Smooth muscle cell (in vitro differentiated cells): Measurements from ENCODE around the gene NES. TPM values are rescaled to one million over a fixed set of nuclear protein-coding genes. Genes with fewer than 3 reads are reported as not detected.

ENCODE experiments used
- DNase-seq: peaks from one replicate; lab custom pipeline; 2025; ENCODE audit not compliant: unreplicated experiment; lab: John Stamatoyannopoulos, UW
- H2AFZ ChIP-seq: fragments of 200-600 bp; sonication (generic); 2 replicates; pipeline ENCODE4 v1.6.0; 2016; ENCODE audit warnings: antibody characterized with exemption, low read depth, mild to moderate bottlenecking
- H3F3A ChIP-seq: fragments of 200-600 bp; sonication (generic); 2 replicates; pipeline ENCODE4 v1.6.0; 2017; ENCODE audit warnings: antibody characterized with exemption, low read depth
- H3K27ac ChIP-seq: fragments of 200-600 bp; sonication (generic); 2 replicates; pipeline ENCODE4 v1.5.1; 2016; ENCODE audit warnings: low read depth, mild to moderate bottlenecking
- H3K27me3 ChIP-seq: fragments of 200-600 bp; sonication (generic); 2 replicates; pipeline ENCODE4 v1.6.1; 2016; ENCODE audit warnings: low read depth, mild to moderate bottlenecking
- H3K36me3 ChIP-seq: fragments of 200-600 bp; sonication (generic); 2 replicates; pipeline ENCODE4 v1.5.1; 2016; ENCODE audit warnings: low read depth
- H3K4me1 ChIP-seq: fragments of 200-600 bp; sonication (generic); 2 replicates; pipeline ENCODE4 v1.5.1; 2016; ENCODE audit warnings: low read depth
- H3K4me2 ChIP-seq: fragments of 200-600 bp; sonication (generic); 2 replicates; pipeline ENCODE4 v1.6.0; 2016; ENCODE audit warnings: mild to moderate bottlenecking
- H3K4me3 ChIP-seq: fragments of 200-600 bp; sonication (generic); 2 replicates; pipeline ENCODE4 v1.5.1; 2016; ENCODE audit warnings: mild to moderate bottlenecking
- H3K79me2 ChIP-seq: fragments of 200-600 bp; sonication (generic); 2 replicates; pipeline ENCODE4 v1.6.0; 2016; ENCODE audit warnings: low read depth, mild to moderate bottlenecking
- H3K9ac ChIP-seq: fragments of 200-600 bp; sonication (generic); 2 replicates; pipeline ENCODE4 v1.6.0; 2016; ENCODE audit warnings: low read depth
- H3K9me3 ChIP-seq: fragments of 200-600 bp; sonication (generic); replicated peaks from 2 replicates; pipeline ENCODE4 v1.5.1; 2016; ENCODE audit warnings: low read depth
- H4K20me1 ChIP-seq: fragments of 200-600 bp; sonication (generic); 2 replicates; pipeline ENCODE4 v1.6.0; 2016; ENCODE audit warnings: low read depth
- WGBS: methylation state at CpG from one replicate; pipeline ENCODE4 v1.1.7; 2016; ENCODE audit warnings: low lambda C conversion rate; 5-methylcytosine and 5-hydroxymethylcytosine counted together
- polyA plus RNA-seq: library from polyadenylated mRNA; unstranded; fragments of >200 nt; fragmentation: Nextera tagmentation; extraction: Ambion mirVana; gene quantifications from 2 replicates; pipeline ENCODE4 v1.2.1, GENCODE V29; 2016
- total RNA-seq: library from RNA; depleted of rRNA; stranded (reverse); fragments of >200 nt; gene quantifications from 2 replicates; pipeline ENCODE4 v1.2.3, GENCODE V29; 2014
- TF ChIP-seq, protein P1 (sequence below): fragments of 200-600 bp; sonication (generic); IDR thresholded peaks from 2 replicates; pipeline ENCODE4 v1.5.1; 2017; ENCODE audit warnings: borderline replicate concordance, mild to moderate bottlenecking, antibody characterized with exemption; ENCODE audit not compliant: insufficient read depth, poor library complexity, severe bottlenecking

Gene NES
- total and polyA plus RNA-seq, 2 experiments from 2014 or later, result 11.3 to 28.5 TPM

DNA sequence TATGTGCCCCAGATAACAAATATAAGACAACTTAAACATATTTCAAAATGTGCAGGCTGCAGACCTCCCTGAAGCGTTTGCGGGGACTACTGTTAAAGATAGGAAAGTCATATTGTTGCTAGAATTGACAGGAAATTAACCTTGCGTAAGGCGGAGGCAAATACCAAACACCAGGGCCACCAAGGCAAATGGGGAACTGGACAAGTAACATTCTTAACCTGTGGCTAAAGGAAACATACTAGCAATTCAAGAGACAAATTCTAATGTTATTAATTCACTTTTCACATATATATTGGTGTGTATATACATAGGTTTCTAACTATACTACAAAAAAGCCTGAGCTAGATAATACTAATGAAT lies 51.1 kb downstream of the NES start:
- H3K9ac ChIP-seq, result no peak overlapping the region
- peak overlapping the region; percentile 87 for H3K4me2 ChIP-seq
- no peaks in the 10 kb centered on the region for H3K79me2 ChIP-seq
- H4K20me1 ChIP-seq, result no peaks in the 10 kb centered on the region
- H3K9me3 ChIP-seq, result no peaks in the 10 kb centered on the region
- H3K27ac ChIP-seq, result no peak overlapping the region
- DNase-seq, result no peak
- 50% methylated on average over 4 of the region's 4 CpGs for WGBS
- H3K4me1 ChIP-seq, result peaks cover 8% of the 10 kb centered on the region
- no peak overlapping the region for H2AFZ ChIP-seq
- H3K27me3 ChIP-seq, result peaks cover 67% of the 10 kb centered on the region
- TF ChIP-seq, protein P1, sequence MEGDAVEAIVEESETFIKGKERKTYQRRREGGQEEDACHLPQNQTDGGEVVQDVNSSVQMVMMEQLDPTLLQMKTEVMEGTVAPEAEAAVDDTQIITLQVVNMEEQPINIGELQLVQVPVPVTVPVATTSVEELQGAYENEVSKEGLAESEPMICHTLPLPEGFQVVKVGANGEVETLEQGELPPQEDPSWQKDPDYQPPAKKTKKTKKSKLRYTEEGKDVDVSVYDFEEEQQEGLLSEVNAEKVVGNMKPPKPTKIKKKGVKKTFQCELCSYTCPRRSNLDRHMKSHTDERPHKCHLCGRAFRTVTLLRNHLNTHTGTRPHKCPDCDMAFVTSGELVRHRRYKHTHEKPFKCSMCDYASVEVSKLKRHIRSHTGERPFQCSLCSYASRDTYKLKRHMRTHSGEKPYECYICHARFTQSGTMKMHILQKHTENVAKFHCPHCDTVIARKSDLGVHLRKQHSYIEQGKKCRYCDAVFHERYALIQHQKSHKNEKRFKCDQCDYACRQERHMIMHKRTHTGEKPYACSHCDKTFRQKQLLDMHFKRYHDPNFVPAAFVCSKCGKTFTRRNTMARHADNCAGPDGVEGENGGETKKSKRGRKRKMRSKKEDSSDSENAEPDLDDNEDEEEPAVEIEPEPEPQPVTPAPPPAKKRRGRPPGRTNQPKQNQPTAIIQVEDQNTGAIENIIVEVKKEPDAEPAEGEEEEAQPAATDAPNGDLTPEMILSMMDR, result no peak
- no peaks in the 10 kb centered on the region for H3K36me3 ChIP-seq
- H3K4me3 ChIP-seq, result no peak overlapping the region
- H3F3A ChIP-seq, result no peaks in the 10 kb centered on the region

DNA sequence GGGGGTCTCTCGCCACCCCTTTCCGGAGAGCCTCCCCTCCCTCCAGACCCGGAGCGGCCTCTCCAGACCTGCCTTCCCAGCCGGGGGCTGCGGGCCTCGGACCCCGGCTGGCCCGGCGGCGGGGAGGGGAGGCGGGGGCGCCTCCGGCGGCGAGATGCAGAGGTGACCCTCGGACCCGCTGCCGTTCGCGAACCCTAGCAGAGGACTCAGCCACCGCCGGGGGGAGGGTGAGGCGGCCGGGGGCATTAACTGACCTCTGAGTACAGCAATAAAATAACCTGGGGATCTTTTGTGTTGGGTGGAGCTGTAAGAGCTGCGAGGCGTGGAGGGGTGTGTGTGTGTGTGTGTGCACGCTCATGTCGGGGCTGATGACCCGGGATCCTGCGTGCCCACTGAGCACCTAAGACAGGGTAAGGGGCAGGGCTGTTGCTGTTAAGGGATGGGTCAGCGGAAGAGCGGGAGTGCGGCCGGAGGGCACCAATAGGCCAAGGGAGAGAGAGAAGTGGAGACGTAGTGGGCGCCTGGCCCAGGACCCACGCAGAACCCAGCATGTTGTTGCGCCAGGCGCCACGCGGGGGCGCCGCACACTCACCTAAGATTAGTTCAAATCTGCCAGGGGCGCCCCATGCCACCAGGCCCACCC lies 51.6 kb downstream of the NES start:
- Histone ChIP-seq H3K4me3 (peak overlapping the region; percentile 40), H2AFZ (no peak overlapping the region), H3K27ac (no peak overlapping the region), H3K79me2 (no peaks in the 10 kb centered on the region), H3K9ac (no peak overlapping the region), H3F3A (no peaks in the 10 kb centered on the region), H3K9me3 (no peaks in the 10 kb centered on the region), H3K36me3 (no peaks in the 10 kb centered on the region), H3K4me2 (peak overlapping the region; percentile 87), H4K20me1 (no peaks in the 10 kb centered on the region), H3K4me1 (peaks cover 8% of the 10 kb centered on the region), H3K27me3 (peaks cover 67% of the 10 kb centered on the region)
- peak; percentile 23 for DNase-seq
- WGBS, result 4% methylated on average over 43 of the region's 45 CpGs
- TF ChIP-seq, protein P1, result peak; percentile 70

DNA sequence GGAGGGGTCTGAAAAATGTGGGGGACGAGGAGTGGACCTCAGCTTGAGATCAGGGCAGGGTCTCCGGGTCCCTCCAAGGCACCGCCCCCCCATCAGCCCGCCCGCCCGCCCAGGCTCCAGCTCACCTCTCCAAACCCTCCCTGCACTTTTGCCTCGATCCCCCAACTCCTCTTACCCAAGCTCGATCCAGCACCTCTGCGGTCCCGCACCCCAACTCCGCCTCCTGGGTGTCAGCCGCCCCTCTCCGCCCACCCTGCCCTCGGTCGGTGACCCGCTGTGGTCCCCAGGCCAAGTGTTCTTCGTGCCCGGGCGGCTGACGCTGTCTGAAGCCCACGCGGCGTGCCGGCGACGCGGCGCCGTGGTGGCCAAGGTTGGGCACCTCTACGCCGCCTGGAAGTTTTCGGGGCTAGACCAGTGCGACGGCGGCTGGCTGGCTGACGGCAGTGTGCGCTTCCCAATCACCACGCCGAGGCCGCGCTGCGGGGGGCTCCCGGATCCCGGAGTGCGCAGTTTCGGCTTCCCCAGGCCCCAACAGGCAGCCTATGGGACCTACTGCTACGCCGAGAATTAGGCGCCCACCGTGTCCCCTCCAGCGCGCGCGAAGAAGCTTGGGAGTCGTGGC lies 52.3 kb downstream of the NES start:
- no peaks in the 10 kb centered on the region for H3F3A ChIP-seq
- peak overlapping the region; percentile 66 for H2AFZ ChIP-seq

More for the DNA sequence above, 52.3 kb downstream of the NES start:
- H3K4me1 ChIP-seq, result peaks cover 8% of the 10 kb centered on the region
- H3K9ac ChIP-seq, result no peak overlapping the region
- H4K20me1 ChIP-seq, result no peaks in the 10 kb centered on the region
- H3K27me3 ChIP-seq, result peaks cover 74% of the 10 kb centered on the region
- TF ChIP-seq, protein P1, result no peak
- DNase-seq, result no peak
- H3K27ac ChIP-seq, result no peak overlapping the region
- peak overlapping the region; percentile 40 for H3K4me3 ChIP-seq
- no peaks in the 10 kb centered on the region for H3K9me3 ChIP-seq
- H3K79me2 ChIP-seq, result no peaks in the 10 kb centered on the region
- 5% methylated on average over 27 of the region's 55 CpGs for WGBS
- H3K4me2 ChIP-seq, result peak overlapping the region; percentile 87
- H3K36me3 ChIP-seq, result no peaks in the 10 kb centered on the region
